Measurements from ENCODE around the gene ZNF775.

Gene ZNF775

GRCh38 chr7:150399421-150400007 is 20.4 kb downstream of the ZNF775 start:
- Histone ChIP-seq H3K27me3 (ENCODE audit: control insufficient read depth, low read length) (no peaks in the 10 kb centered on the region), H3K4me1 (ENCODE audit: control insufficient read depth, low read length) (peaks cover 11% of the 10 kb centered on the region), H3K9me2 (replicated peaks; ENCODE audit: control insufficient read depth, low read length) (no peaks in the 10 kb centered on the region), H3K79me2 (ENCODE audit: control insufficient read depth, low read length) (no peaks in the 10 kb centered on the region), H3K9me3 (ENCODE audit: control insufficient read depth, insufficient read depth, low read length) (no peaks in the 10 kb centered on the region), H3K4me3 (ENCODE audit: low read length) (no peak overlapping the region), H3K4me2 (ENCODE audit: low read length) (no peak overlapping the region), H3F3A (ENCODE audit: control insufficient read depth, insufficient read depth) (peaks cover 4% of the 10 kb centered on the region; the same call in 1 of the 2 replicates), H4K20me1 (ENCODE audit: control insufficient read depth, insufficient read depth, low read depth, low read length) (no peaks in the 10 kb centered on the region), H3K27ac (ENCODE audit: low read depth, low read length) (no peak overlapping the region), H3K36me3 (ENCODE audit: control insufficient read depth, low read length) (peaks cover 12% of the 10 kb centered on the region)
- TF ChIP-seq EZH2phosphoT487 (IDR thresholded peaks at IDR 0.05; ENCODE audit: borderline replicate concordance, low read length): no peak

- H3K4me3 ChIP-seq (ENCODE audit: low read length): no peak overlapping the region
- no peaks in the 10 kb centered on the region for H3K9me2 ChIP-seq (replicated peaks; ENCODE audit: control insufficient read depth, low read length)
- no peaks in the 10 kb centered on the region; the same call in 1 of the 2 replicates for H3F3A ChIP-seq (ENCODE audit: control insufficient read depth, insufficient read depth)
- no peaks in the 10 kb centered on the region for H4K20me1 ChIP-seq (ENCODE audit: control insufficient read depth, insufficient read depth, low read depth, low read length)
- H3K36me3 ChIP-seq (ENCODE audit: control insufficient read depth, low read length): peaks cover 12% of the 10 kb centered on the region
- H3K9me3 ChIP-seq (ENCODE audit: control insufficient read depth, insufficient read depth, low read length): no peaks in the 10 kb centered on the region
- peaks cover 14% of the 10 kb centered on the region for H3K4me1 ChIP-seq (ENCODE audit: control insufficient read depth, low read length)
- no peak for TF ChIP-seq EZH2phosphoT487 (IDR thresholded peaks at IDR 0.05; ENCODE audit: borderline replicate concordance, low read length)
- TF ChIP-seq CTCF (IDR thresholded peaks at IDR 0.05; ENCODE audit: low read depth, low read length, poor library complexity, severe bottlenecking): no peak
- no peak overlapping the region for H3K4me2 ChIP-seq (ENCODE audit: low read length)
- no peak overlapping the region for H3K27ac ChIP-seq (ENCODE audit: low read depth, low read length)
- H3K27me3 ChIP-seq (ENCODE audit: control insufficient read depth, low read length): no peaks in the 10 kb centered on the region
- no peaks in the 10 kb centered on the region for H3K79me2 ChIP-seq (ENCODE audit: control insufficient read depth, low read length)
These were observed 21.1 kb downstream of the ZNF775 start for GRCh38 chr7:150400008-150400787.

- TF ChIP-seq CTCF (IDR thresholded peaks at IDR 0.05; ENCODE audit: low read depth, low read length, poor library complexity, severe bottlenecking) (no peak), EZH2phosphoT487 (IDR thresholded peaks at IDR 0.05; ENCODE audit: borderline replicate concordance, low read length) (no peak)
- no peaks in the 10 kb centered on the region for H3K9me2 ChIP-seq (replicated peaks; ENCODE audit: control insufficient read depth, low read length)
- peaks cover 2% of the 10 kb centered on the region for H3F3A ChIP-seq (ENCODE audit: control insufficient read depth, insufficient read depth)
- H3K36me3 ChIP-seq (ENCODE audit: control insufficient read depth, low read length): peaks cover 12% of the 10 kb centered on the region
- no peaks in the 10 kb centered on the region for H3K27me3 ChIP-seq (ENCODE audit: control insufficient read depth, low read length)
- H3K79me2 ChIP-seq (ENCODE audit: control insufficient read depth, low read length): no peaks in the 10 kb centered on the region
- H3K27ac ChIP-seq (ENCODE audit: low read depth, low read length): no peak overlapping the region
- H4K20me1 ChIP-seq (ENCODE audit: control insufficient read depth, insufficient read depth, low read depth, low read length): no peaks in the 10 kb centered on the region
- H3K4me3 ChIP-seq (ENCODE audit: low read length): no peak overlapping the region
- H3K4me1 ChIP-seq (ENCODE audit: control insufficient read depth, low read length): peaks cover 20% of the 10 kb centered on the region
- H3K9me3 ChIP-seq (ENCODE audit: control insufficient read depth, insufficient read depth, low read length): no peaks in the 10 kb centered on the region
- no peak overlapping the region for H3K4me2 ChIP-seq (ENCODE audit: low read length)
These were observed 21.8 kb downstream of the ZNF775 start for GRCh38 chr7:150400788-150401423.

GRCh38 chr7:150401424-150401790 is 22.3 kb downstream of the ZNF775 start:
- Histone ChIP-seq H3K27me3 (ENCODE audit: control insufficient read depth, low read length) (no peaks in the 10 kb centered on the region), H3K4me2 (ENCODE audit: low read length) (no peak overlapping the region), H3K9me2 (replicated peaks; ENCODE audit: control insufficient read depth, low read length) (no peaks in the 10 kb centered on the region), H3K36me3 (ENCODE audit: control insufficient read depth, low read length) (peaks cover 12% of the 10 kb centered on the region), H3K4me3 (ENCODE audit: low read length) (no peak overlapping the region), H3K27ac (ENCODE audit: low read depth, low read length) (no peak overlapping the region), H3K79me2 (ENCODE audit: control insufficient read depth, low read length) (no peaks in the 10 kb centered on the region), H3K9me3 (ENCODE audit: control insufficient read depth, insufficient read depth, low read length) (no peaks in the 10 kb centered on the region), H3K4me1 (ENCODE audit: control insufficient read depth, low read length) (peaks cover 25% of the 10 kb centered on the region), H3F3A (ENCODE audit: control insufficient read depth, insufficient read depth) (peaks cover 6% of the 10 kb centered on the region), H4K20me1 (ENCODE audit: control insufficient read depth, insufficient read depth, low read depth, low read length) (no peaks in the 10 kb centered on the region)
- no peak for TF ChIP-seq EZH2phosphoT487 (IDR thresholded peaks at IDR 0.05; ENCODE audit: borderline replicate concordance, low read length)
- no peak for TF ChIP-seq CTCF (IDR thresholded peaks at IDR 0.05; ENCODE audit: low read depth, low read length, poor library complexity, severe bottlenecking)

All from DOHH2 (cell line).